Neural crest cell (in vitro differentiated cells): ENCODE measurements around the gene CBY2. TPM values are rescaled to one million over a fixed set of nuclear protein-coding genes. Genes with fewer than 3 reads are reported as not detected.

Experiments
- DNase-seq: peaks from one replicate; pipeline ENCODE4 v3.0.0; 2021; ENCODE audit warnings: low read depth, mixed read lengths, low spot score
- H3K27ac Mint-ChIP-seq: one replicate; pipeline ENCODE4 v1.8.0; 2021; ENCODE audit warnings: mild to moderate bottlenecking, mixed read lengths; ENCODE audit not compliant: unreplicated experiment
- H3K27me3 Mint-ChIP-seq: 2 replicates; pipeline ENCODE4 v1.8.0; 2021; ENCODE audit warnings: low read depth, mild to moderate bottlenecking, mixed read lengths
- H3K36me3 Mint-ChIP-seq: 2 replicates; pipeline ENCODE4 v1.8.0; 2021; ENCODE audit warnings: low read depth, mild to moderate bottlenecking, mixed read lengths
- H3K4me1 Mint-ChIP-seq: 2 replicates; pipeline ENCODE4 v1.8.0; 2021; ENCODE audit warnings: mixed read lengths
- H3K4me3 Mint-ChIP-seq: one replicate; pipeline ENCODE4 v1.8.0; 2021; ENCODE audit warnings: mild to moderate bottlenecking, mixed read lengths
- H3K9me3 Mint-ChIP-seq: 2 replicates; pipeline ENCODE4 v1.8.0; 2021; ENCODE audit warnings: mixed read lengths
- CTCF ChIP-seq: fragments of 200-600 bp; sonication (generic); conservative IDR thresholded peaks from 2 replicates; pipeline ENCODE4 v1.5.0; 2021; ENCODE audit warnings: antibody characterized with exemption, mild to moderate bottlenecking
- total RNA-seq: library from RNA; stranded (reverse); gene quantifications from 2 replicates; pipeline ENCODE4 v1.2.1, GENCODE V29; 2021

CBY2 gene
- total RNA-seq, 1 donor from 2014 or later: not detected

GRCh38 chr13:45731455-45731854, 29.3 kb downstream of the CBY2 start:
- no peak for TF ChIP-seq CTCF
- Mint-ChIP-seq H3K4me3 (no peak overlapping the region), H3K9me3 (no peaks in the 10 kb centered on the region), H3K36me3 (no peaks in the 10 kb centered on the region), H3K27me3 (no peaks in the 10 kb centered on the region), H3K4me1 (peaks cover 8% of the 10 kb centered on the region), H3K27ac (no peak overlapping the region)
- no peak for DNase-seq

GRCh38 chr13:45732916-45733315, 30.8 kb downstream of the CBY2 start:
- H3K4me3 Mint-ChIP-seq: no peak overlapping the region
- H3K9me3 Mint-ChIP-seq: peaks cover 2% of the 10 kb centered on the region
- H3K27me3 Mint-ChIP-seq: no peaks in the 10 kb centered on the region
- TF ChIP-seq CTCF: no peak
- H3K36me3 Mint-ChIP-seq: no peaks in the 10 kb centered on the region
- no peak for DNase-seq
- H3K27ac Mint-ChIP-seq: no peak overlapping the region
- H3K4me1 Mint-ChIP-seq: peaks cover 13% of the 10 kb centered on the region

- peaks cover 5% of the 10 kb centered on the region for H3K9me3 Mint-ChIP-seq
- no peak for TF ChIP-seq CTCF
- H3K4me1 Mint-ChIP-seq: peaks cover 16% of the 10 kb centered on the region
- H3K36me3 Mint-ChIP-seq: no peaks in the 10 kb centered on the region
- H3K27me3 Mint-ChIP-seq: no peaks in the 10 kb centered on the region
- no peak overlapping the region for H3K27ac Mint-ChIP-seq
- no peak for DNase-seq
- H3K4me3 Mint-ChIP-seq: no peak overlapping the region
Measured at GRCh38 chr13:45733361-45733760, 31.2 kb downstream of the CBY2 start.

GRCh38 chr13:45737571-45738017, 35.5 kb downstream of the CBY2 start:
- H3K4me1 Mint-ChIP-seq: peaks cover 11% of the 10 kb centered on the region
- H3K4me3 Mint-ChIP-seq: no peak overlapping the region
- H3K36me3 Mint-ChIP-seq: no peaks in the 10 kb centered on the region
- no peak for TF ChIP-seq CTCF
- DNase-seq: no peak
- H3K27ac Mint-ChIP-seq: peak overlapping the region; percentile 14
- H3K9me3 Mint-ChIP-seq: peaks cover 5% of the 10 kb centered on the region
- no peaks in the 10 kb centered on the region for H3K27me3 Mint-ChIP-seq

- Mint-ChIP-seq H3K27me3 (no peaks in the 10 kb centered on the region), H3K9me3 (peaks cover 6% of the 10 kb centered on the region), H3K4me1 (peaks cover 4% of the 10 kb centered on the region), H3K4me3 (no peak overlapping the region), H3K36me3 (no peaks in the 10 kb centered on the region), H3K27ac (no peak overlapping the region)
- DNase-seq: no peak
- TF ChIP-seq CTCF: no peak
Measured at GRCh38 chr13:45742985-45743384, 40.9 kb downstream of the CBY2 start.

- H3K27ac Mint-ChIP-seq: peak overlapping the region; percentile 73
- no peaks in the 10 kb centered on the region for H3K36me3 Mint-ChIP-seq
- H3K9me3 Mint-ChIP-seq: peaks cover 4% of the 10 kb centered on the region
- no peak for DNase-seq
- H3K27me3 Mint-ChIP-seq: no peaks in the 10 kb centered on the region
- H3K4me1 Mint-ChIP-seq: no peaks in the 10 kb centered on the region
- TF ChIP-seq CTCF: no peak
- no peak overlapping the region for H3K4me3 Mint-ChIP-seq
Measured at GRCh38 chr13:45744979-45745378, 42.9 kb downstream of the CBY2 start.
